ENCODE measurements around the gene SPDL1.

GRCh38 chr5:169534939-169535338, 48.6 kb upstream of the SPDL1 start:
- TF ChIP-seq EZH2 (IDR thresholded peaks at IDR 0.05) (no peak), POLR2AphosphoS5 (IDR thresholded peaks at IDR 0.05; ENCODE audit: borderline replicate concordance, low read depth, low read length) (no peak), FOXP2 (optimal IDR thresholded peaks at IDR 0.05; ENCODE audit: control extremely low read depth, extremely low read length, insufficient read depth) (no peak)

Data from SK-N-MC (cell line).